Esophagus mucosa (tissue), 1 donor: Measurements from ENCODE around the gene TNNT1. TPM values are rescaled to one million over a fixed set of nuclear protein-coding genes. Genes with fewer than 3 reads are reported as not detected.

Experiments used
- ATAC-seq: fragments of 200-7000 bp; cut with Tn5 transposase; one replicate; pipeline ENCODE4 v1.9.1; 2020
- total RNA-seq: library from RNA; stranded (reverse); gene quantifications from one replicate; pipeline ENCODE4 v1.2.4, GENCODE V29; 2023
- donor health status: DM: yes; HTN: yes; CAD: no.

The TNNT1 gene
- total RNA-seq, 1 donor from 2014 or later: 9.4 TPM

GRCh38 chr19:55106591-55106990 lies 42.4 kb downstream of the TNNT1 start:
- ATAC-seq: peak; percentile 15

- ATAC-seq: no peak
Observed at GRCh38 chr19:55105237-55105636, 43.8 kb downstream of the TNNT1 start.

- ATAC-seq: no peak
Observed at GRCh38 chr19:55103190-55103589, 45.8 kb downstream of the TNNT1 start.

- ATAC-seq: no peak
Observed at GRCh38 chr19:55101261-55101660, 47.7 kb downstream of the TNNT1 start.

DNA sequence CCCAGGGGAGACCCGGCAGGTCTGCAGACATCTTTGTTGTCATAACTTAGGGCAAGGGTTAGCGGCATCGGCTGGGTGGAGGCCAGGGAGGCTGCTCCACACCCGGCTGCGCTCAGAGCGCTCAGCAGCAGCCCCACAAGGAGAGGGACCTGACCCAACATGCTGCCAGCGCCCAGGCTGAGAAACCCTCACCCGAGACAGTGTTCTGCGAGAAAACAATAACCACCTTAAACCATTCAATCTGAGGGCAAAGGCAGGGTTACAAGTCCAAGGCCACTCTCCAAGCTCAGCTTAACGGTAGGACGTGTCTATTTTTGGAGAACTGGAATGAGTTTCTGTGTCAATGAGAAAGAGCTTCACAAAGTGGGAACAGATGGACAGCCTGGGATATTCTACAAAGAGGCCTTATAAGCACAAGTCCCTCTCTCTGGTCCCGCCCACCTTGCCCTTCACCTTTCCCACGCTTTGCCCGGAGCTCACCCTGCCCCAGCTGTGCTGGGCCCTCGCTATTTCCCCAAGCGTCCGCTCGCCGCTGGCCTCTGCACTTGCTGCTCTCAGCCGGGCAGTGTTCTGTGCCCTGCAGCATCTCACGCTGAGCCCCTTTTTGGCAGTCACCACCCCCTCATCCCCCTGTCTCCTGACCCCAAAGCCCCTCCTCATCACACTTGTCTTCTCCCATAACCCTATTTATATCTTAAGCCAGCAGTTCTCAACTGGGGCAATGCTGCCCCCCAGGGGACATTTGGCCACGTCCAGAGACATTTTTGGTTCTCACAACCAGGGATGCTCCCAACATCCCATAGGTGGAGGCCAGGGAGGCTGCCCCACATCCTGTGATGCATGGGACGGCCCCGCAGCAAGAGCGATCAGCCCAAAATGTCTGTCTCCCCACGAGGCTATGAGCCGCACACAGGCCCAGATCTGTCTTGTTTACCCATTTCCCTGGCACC lies 49.2 kb downstream of the TNNT1 start:
- ATAC-seq: peak; percentile 2

DNA sequence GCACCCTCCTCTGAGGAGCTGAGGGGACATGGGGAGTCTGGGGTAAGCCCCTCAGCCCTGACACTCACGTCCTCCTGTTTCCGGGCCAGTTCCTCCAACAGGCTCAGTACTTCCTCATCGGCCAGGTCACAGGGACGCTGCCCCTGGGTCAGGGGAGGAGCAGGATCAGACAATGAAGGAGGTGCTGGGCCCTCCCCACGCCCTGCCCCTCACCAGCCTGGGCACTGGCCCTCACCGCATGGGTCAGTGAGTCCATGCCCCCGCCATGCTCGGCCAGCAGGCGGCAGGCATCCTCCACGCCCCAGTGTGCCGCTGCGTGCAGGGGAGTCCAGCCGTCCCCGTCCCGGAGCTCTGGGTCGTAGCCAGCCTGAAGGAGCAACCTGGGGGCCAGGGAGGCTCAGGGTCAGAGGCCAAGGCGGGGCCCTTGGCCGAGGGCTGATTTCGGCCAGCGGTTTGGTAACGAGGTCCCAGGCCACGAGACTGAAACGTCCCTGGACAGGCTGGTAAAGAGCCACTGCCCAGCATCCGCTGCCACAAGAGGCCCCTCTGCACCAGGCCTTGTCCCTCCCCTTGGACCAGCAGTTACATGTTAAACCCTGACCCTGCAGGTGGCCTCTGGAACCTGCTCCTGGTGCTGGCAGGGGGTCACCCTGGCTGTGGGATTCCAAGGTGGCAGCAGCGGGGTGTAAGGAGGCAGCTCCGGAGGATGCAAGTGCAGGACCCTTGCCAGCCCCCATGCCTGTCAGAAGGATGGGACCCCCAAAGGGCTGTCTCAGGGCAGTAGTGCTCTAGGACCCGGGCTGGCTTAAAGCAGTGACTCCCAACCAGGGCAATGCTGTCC lies 50.1 kb downstream of the TNNT1 start:
- ATAC-seq: peak; percentile 12

DNA sequence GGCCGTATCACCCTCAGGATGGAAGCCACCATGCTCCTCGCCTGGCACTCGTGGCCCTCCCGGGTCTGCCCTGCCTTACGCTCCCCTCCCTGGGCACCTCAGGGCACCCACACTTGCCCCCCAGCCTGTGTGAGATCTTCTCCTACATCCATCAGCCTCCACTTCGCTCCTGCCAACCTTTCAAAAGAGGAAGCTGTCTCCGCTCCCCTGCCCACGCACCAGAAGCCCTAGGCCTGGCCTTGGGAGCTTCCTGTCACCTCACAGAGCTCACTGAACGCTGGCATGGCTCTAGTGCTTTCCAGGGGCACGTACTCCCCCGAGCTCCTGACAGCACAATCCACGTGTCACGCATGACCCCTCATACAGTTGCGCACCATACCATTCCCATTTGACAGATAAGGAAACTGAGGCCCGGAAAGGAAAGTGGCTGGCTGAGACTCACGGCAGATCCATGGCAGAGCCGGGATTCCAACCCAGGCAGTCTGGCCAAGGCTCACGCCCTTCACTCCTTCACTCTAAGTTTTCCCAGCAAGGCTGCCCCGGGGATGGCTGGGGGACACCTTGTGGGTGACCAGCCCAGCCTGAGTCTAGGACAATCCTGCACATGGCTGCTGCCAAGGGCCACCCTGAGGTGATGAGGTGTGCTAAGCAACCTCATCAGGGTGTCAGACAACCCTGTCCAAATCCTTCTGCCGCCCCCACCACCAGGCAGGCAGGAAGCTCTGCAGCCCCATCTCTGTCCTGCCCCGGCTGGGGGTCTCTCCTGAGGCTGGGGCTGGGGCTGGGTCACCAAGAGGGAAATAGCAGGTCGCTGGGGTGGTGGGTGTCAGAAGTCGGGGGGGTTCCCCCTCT lies 50.9 kb downstream of the TNNT1 start:
- ATAC-seq: peak; percentile 5

DNA sequence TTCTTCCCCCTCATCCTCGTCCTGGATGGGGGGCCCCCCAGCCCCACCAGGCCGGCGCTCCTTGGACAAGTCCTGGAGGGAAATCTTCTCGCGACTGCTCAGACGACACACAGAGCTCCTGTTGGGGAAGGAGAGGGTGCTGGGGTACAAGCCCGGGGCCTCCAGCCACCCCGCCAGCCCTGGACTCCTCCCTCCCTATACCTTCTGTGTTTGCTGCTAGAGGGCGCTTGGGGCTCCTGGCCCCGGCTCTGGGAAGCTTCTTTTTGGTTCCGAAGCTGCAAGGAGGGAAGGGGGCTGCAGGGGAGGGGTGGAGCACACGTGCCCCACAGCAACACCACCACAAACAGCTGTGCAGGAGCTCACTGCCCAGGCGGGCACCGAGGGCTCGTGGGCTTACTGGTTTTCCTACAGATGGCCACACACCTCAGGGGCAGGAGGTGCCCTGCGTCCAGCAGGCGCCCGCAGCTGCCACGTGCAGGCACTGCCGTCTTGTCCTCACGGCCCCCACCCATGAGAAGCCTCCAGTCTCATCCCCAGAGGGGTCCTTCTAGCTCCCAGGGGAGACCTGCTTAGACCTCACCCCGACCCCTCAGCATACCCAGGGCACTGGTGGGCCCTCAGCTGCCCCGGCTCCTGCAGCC lies 52.8 kb downstream of the TNNT1 start:
- peak; percentile 4 for ATAC-seq

- peak; percentile 1 for ATAC-seq
Observed at GRCh38 chr19:55095260-55096060, 53.5 kb downstream of the TNNT1 start.

- no peak for ATAC-seq
Observed at GRCh38 chr19:55094456-55095259, 54.3 kb downstream of the TNNT1 start.

DNA sequence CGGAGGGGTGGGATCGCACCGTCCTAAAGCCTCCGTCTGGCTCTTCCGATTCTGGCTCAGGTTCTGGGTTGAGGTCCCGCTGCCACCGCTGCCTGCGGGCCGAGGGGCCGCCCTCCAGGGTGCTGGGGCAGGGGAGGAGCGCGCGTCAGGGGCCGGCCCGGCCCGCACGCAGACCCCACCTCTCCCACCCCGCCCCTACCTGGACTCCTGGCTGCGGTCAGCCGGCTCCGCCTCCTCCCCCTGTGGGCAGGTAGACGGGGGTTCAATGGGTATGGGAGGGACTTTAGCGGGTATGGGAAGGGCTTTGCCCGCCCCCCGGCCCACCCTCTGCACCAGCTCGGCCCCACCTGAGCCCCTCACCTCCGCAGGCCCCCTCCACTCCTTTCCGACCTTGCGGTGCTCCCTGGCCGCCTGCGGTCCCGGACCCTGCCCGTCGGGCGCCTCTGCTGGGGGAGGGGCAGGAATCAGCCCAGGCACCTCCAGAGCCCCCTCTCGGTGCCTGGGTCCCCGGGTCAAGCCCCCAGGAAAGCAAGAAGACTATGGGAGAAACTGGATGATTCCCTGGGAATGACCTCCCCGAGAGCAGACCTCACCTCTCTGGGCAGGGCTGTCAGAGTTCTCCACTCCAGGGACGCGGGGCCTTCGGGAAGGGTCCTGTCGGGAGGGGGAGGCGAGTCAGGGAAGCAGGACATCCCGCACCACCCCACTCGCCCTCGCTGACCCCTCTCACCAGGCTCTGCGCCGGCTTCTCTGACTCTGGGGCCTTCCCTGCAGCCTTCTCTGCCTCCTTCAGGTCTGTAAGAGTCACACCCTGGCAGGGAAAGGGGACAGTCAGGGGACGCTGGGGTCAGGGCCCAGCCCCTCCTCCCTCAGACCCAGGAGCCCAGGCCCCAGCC lies 56.3 kb downstream of the TNNT1 start:
- peak; percentile 2 for ATAC-seq

GRCh38 chr19:55091955-55092354 lies 57.1 kb downstream of the TNNT1 start:
- peak; percentile 9 for ATAC-seq

- ATAC-seq: no peak
Observed at GRCh38 chr19:55091126-55091910, 57.7 kb downstream of the TNNT1 start.

- no peak for ATAC-seq
Observed at GRCh38 chr19:55090564-55090963, 58.4 kb downstream of the TNNT1 start.

- ATAC-seq: no peak
Observed at GRCh38 chr19:55089342-55089944, 59.6 kb downstream of the TNNT1 start.

DNA sequence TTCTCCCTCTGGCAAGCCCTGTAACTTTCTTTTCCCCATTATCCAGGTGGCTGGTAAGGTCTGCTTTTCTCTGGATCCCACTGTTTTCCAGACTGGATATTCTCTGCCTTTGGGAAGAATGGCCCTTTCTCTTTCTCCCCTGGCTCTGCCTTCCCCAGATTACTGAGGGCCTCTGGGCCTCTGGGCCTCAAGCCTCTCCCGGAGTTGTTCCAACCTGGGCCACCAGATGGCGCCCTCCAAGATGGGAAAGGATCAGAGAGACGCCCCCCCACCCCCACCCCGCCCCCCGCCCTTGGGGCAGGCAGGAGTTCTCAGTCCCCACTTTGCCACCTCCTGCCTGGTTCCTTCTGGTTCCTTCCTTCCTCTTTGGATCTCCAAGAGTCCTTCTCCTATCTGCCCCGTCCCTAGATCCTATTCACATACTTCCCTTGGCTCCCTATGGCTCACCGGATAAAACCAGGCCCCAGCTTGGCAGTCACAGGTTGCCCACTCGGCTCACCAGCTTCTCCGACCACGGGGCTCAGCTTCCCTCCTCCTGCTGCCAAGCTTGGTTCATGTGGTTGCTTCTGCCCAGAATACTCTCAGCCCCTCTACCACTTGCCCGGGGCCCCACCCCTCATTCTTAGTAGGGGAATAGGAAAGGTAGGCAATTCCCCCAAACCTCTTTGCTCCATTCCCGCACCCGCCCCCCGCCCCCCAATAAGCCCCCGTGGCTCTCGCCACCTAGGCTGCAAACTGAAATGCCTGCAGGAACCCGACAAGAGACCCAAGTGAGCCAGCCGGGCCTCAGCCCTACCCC lies 60.3 kb downstream of the TNNT1 start:
- ATAC-seq: no peak

DNA sequence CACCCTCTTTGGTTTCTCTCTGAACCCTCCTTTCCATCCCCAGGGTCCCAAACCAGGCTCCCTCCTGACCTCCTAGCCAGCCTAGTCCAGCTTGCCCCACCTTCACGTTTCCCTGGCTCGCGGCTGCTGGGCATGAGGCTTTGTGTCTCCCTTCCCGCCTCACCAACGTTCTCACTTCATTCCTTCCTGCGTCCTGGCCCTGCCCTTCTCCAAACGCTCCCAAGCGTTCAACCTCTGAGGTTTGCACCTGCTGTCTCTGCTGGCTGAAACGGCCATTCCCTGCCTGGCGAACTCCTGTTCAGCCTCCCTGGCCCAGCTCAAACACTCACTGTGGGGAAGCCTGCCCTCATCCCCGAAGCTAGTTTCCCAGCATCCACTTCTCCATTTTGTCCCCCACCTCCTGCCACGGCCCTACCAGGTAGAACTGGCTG lies 61.0 kb downstream of the TNNT1 start:
- ATAC-seq: no peak
